Activated CD4-positive, alpha-beta memory T cell treated with anti-CD3 and anti-CD28 coated beads, Interleukin-2, amount 10 ng/mL, durations not matched to agents 7 days and 5 days (primary cell): ENCODE data around the gene CFAP97. TPM values are rescaled to one million over a fixed set of nuclear protein-coding genes. Genes with fewer than 3 reads are reported as not detected.

Experiments
- CTCF ChIA-PET: fragments of 350-600 bp; sonication (Branson Sonifier 250); formaldehyde crosslinking; loops from one replicate; lab custom pipeline; 2021; ENCODE audit warnings: antibody characterized with exemption, inconsistent platforms; lab: Charles Lee
- POLR2A ChIA-PET: fragments of 350-600 bp; sonication (Branson Sonifier 250); formaldehyde crosslinking; loops from one replicate; lab custom pipeline; 2021; ENCODE audit warnings: antibody characterized with exemption; lab: Charles Lee
- DNase-seq: peaks from one replicate; pipeline ENCODE4 v3.0.0-alpha.2; 2020
- H3K27ac Mint-ChIP-seq: one replicate; pipeline ENCODE4 v1.8.0; 2021; ENCODE audit warnings: mild to moderate bottlenecking, mixed read lengths
- H3K27me3 Mint-ChIP-seq: one replicate; pipeline ENCODE4 v1.8.0; 2021; ENCODE audit warnings: mixed read lengths
- H3K36me3 Mint-ChIP-seq: one replicate; pipeline ENCODE4 v1.8.0; 2021; ENCODE audit warnings: low read depth, mixed read lengths
- H3K4me1 Mint-ChIP-seq: one replicate; pipeline ENCODE4 v1.8.0; 2021; ENCODE audit warnings: mixed read lengths
- H3K4me3 Mint-ChIP-seq: one replicate; pipeline ENCODE4 v1.8.0; 2021; ENCODE audit warnings: mild to moderate bottlenecking, mixed read lengths
- H3K9me3 Mint-ChIP-seq: one replicate; pipeline ENCODE4 v1.8.0; 2021; ENCODE audit warnings: mixed read lengths
- total RNA-seq, 2 experiments: library from RNA; stranded (reverse); gene quantifications; one replicate each; pipeline ENCODE4 v1.2.3, GENCODE V29; 2021

The CFAP97 gene
- total RNA-seq, 2 experiments from 2014 or later = 31.9 to 32.1 TPM

DNA sequence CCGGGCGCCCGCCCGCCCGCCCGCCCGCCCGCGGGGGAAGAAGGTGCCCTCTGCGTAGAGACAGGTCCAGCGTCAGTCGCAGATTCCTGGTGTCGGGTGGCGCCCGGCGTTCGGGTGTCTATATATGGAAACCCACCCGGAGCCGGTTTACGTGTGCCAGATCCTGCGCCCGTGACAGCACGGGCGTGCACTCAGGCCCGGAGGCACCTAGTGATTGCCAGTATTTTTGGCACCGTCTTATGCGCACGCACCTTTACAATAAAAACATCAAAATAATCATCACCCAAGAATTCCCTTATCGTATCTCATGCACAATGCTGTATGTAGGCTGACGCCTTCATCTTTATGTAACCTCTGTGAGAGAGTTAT lies 60.2 kb downstream of the CFAP97 start:
- Mint-ChIP-seq H3K36me3 (no peaks in the 10 kb centered on the region), H3K4me3 (peak overlapping the region; percentile 80), H3K27me3 (peaks cover 36% of the 10 kb centered on the region), H3K9me3 (no peaks in the 10 kb centered on the region), H3K27ac (no peak overlapping the region), H3K4me1 (peaks cover 12% of the 10 kb centered on the region)
- ChIA-PET POLR2A (interaction anchor here (0.8 to 1.8 kb wide), 9 partner anchors 9 to 410 kb away, joined by 3 to 5 read pairs (median 4); partner anchors contain the start of genes ACSL1, ANKRD37, CENPU and LRP2BP), CTCF (interaction anchor here (1.0 to 1.9 kb wide), 9 partner anchors 9 to 143 kb away, joined by 3 to 10 read pairs (median 5); no protein-coding TSS in a partner anchor)
- DNase-seq = no peak

DNA sequence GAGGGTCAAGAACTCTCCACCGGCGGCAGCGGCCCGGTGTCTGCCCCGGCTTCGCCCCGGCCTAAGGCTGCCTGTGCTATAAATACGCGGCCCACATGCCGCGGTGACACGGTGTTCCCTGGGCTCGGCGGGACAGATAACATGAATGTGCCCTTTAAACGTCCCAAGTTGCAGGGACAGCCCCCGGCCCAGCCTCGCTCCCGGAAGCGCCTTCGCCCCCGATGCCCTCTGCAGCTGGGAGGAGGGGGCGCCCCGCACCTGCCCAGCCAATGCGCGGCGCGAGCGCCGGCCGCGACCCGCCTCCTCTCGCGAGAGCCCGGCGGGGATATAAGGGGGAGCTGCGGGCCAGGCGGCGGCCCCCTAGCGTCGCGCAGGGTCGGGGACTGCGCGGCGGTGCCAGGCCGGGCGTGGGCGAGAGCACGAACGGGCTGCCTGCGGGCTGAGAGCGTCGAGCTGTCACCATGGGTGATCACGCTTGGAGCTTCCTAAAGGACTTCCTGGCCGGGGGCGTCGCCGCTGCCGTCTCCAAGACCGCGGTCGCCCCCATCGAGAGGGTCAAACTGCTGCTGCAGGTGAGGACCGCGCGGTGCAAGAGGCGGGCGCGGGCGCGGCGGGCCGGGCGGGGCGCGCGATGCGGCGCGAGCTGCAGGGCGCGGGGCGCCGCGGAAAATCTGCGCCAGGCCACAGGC lies 60.7 kb downstream of the CFAP97 start, which contains the start of gene SLC25A4:
Gene SLC25A4, plus strand, starts transcription at position 355 of the 689 bp plus-strand sequence. Its CDS starts 107 bp downstream, at position 462.
- Mint-ChIP-seq H3K9me3 (no peaks in the 10 kb centered on the region), H3K4me3 (peak within 1 kb of the TSS; percentile 80), H3K27ac (no peak within 1 kb of the TSS), H3K4me1 (peaks cover 12% of the 10 kb centered on the region), H3K36me3 (no peaks in the 10 kb centered on the region), H3K27me3 (peaks cover 38% of the 10 kb centered on the region)
- ChIA-PET CTCF (interaction anchor here (0.7 to 1.9 kb wide), 11 partner anchors 9 to 143 kb away, joined by 3 to 10 read pairs (median 4); no protein-coding TSS in a partner anchor), POLR2A (interaction anchor here (0.8 to 1.8 kb wide), 10 partner anchors 9 to 409 kb away, joined by 3 to 5 read pairs (median 4); partner anchors contain the start of genes ACSL1, ANKRD37, CENPU and LRP2BP)
- peak; percentile 78 for DNase-seq

DNA sequence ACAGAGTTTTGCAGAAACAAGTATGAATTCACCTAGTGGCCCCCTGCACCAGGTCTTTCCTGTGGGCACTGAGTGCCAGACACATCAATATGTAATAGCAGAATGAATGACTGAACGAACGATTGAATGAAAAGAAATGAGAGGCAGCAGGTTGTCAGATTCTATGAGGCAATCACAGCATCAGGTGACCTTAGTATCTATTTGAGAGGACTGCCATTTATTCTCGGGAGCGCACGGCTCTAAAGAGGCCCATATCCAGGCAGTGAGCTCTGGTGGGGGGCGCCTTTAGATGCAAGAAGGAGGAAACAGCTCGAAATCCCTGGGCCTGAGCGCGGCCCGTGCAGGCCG lies 61.3 kb downstream of the CFAP97 start:
- no peak for DNase-seq
- Mint-ChIP-seq H3K4me3 (peak overlapping the region; percentile 80), H3K4me1 (peaks cover 12% of the 10 kb centered on the region), H3K36me3 (no peaks in the 10 kb centered on the region), H3K9me3 (no peaks in the 10 kb centered on the region), H3K27ac (no peak overlapping the region), H3K27me3 (peaks cover 40% of the 10 kb centered on the region)
- ChIA-PET CTCF (interaction anchor here (0.7 to 1.9 kb wide), 10 partner anchors 8 to 142 kb away, joined by 3 to 10 read pairs (median 4); no protein-coding TSS in a partner anchor), POLR2A (interaction anchor here (1.2 to 1.8 kb wide), 9 partner anchors 8 to 317 kb away, joined by 3 to 5 read pairs (median 4); partner anchors contain the start of genes ACSL1, ANKRD37, LRP2BP and SNX25)

DNA sequence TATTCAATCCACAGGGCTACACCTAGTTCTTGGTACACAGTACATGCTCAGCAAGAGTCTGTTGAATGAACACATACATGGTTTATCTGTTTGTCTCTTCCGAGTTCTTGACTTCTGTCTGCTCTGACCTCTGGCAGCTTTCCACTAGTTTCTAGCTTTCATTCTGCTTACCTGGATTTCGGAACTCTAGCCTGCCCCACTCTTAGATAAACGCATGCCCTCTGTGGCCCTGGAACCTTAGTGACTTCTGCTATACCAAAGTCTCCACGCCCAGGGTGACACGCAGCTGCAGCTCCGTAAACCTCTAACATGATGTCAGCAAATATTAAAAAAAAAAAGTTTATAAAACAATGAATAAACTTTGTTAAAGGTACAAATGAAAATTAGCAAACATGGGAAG lies 62.0 kb downstream of the CFAP97 start:
- DNase-seq = no peak
- H3K27me3 Mint-ChIP-seq = peaks cover 43% of the 10 kb centered on the region
- peaks cover 12% of the 10 kb centered on the region for H3K4me1 Mint-ChIP-seq
- no peak overlapping the region for H3K27ac Mint-ChIP-seq
- CTCF ChIA-PET = interaction anchor here (1.0 to 1.9 kb wide), 3 partner anchors 9 to 136 kb away, joined by 3 to 7 read pairs (median 3); no protein-coding TSS in a partner anchor
- H3K36me3 Mint-ChIP-seq = no peaks in the 10 kb centered on the region
- no peaks in the 10 kb centered on the region for H3K9me3 Mint-ChIP-seq
- no peak overlapping the region for H3K4me3 Mint-ChIP-seq
- POLR2A ChIA-PET = interaction anchor here (1.8 kb wide), 1 partner anchor 67 kb away, joined by 5 read pairs; no protein-coding TSS in a partner anchor

DNA sequence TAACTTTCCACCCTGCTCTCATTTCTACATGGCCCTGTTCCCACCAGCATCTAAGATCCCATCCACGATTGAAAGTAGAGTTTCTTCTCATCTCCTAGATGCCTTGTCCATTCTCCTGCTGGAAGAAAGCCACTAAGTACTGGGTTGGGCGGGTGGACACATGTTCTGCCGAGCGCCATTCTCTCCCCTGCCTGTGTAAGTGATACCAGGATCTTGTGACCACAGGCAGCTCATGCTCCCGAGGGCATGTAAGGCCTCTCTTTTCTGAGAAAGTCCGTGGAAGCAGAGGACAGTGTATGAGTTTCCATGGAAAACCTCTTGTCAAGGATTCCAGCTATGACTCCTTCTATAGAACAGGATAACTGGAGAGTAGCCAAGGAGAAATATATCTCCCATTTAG lies 64.1 kb downstream of the CFAP97 start:
- H3K27ac Mint-ChIP-seq = no peak overlapping the region
- CTCF ChIA-PET = interaction anchor here (1.0 to 1.5 kb wide), 2 partner anchors 99 to 134 kb away, joined by 3 to 5 read pairs; no protein-coding TSS in a partner anchor
- H3K4me1 Mint-ChIP-seq = peaks cover 12% of the 10 kb centered on the region
- no peak for DNase-seq
- no peaks in the 10 kb centered on the region for H3K9me3 Mint-ChIP-seq
- no peaks in the 10 kb centered on the region for H3K36me3 Mint-ChIP-seq
- H3K4me3 Mint-ChIP-seq = no peak overlapping the region
- H3K27me3 Mint-ChIP-seq = peaks cover 43% of the 10 kb centered on the region
- POLR2A ChIA-PET = no interaction called here

DNA sequence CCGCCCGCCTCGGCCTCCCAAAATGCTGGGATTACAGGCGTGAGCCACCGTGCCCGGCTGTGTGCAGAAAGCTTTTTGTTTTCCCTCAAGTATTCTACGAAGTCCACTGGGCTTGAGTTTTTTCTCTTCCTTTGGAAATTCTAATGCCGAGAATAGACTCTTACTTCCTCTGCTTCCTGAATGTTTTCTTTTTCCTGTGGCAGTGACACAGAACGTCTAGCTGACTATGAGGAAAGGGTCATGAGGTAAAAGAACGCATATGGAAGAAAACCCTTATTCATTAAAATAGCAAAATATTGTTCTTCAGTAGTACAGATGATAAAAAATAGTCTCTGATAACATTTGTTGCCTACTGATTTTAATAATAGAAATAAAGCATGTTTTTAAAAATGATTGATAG lies 65.6 kb downstream of the CFAP97 start:
- POLR2A ChIA-PET = no interaction called here
- H3K9me3 Mint-ChIP-seq = no peaks in the 10 kb centered on the region
- peaks cover 39% of the 10 kb centered on the region for H3K27me3 Mint-ChIP-seq
- CTCF ChIA-PET = no interaction called here
- no peak overlapping the region for H3K4me3 Mint-ChIP-seq
- DNase-seq = no peak
- peaks cover 5% of the 10 kb centered on the region for H3K4me1 Mint-ChIP-seq
- H3K27ac Mint-ChIP-seq = no peak overlapping the region
- no peaks in the 10 kb centered on the region for H3K36me3 Mint-ChIP-seq

DNA sequence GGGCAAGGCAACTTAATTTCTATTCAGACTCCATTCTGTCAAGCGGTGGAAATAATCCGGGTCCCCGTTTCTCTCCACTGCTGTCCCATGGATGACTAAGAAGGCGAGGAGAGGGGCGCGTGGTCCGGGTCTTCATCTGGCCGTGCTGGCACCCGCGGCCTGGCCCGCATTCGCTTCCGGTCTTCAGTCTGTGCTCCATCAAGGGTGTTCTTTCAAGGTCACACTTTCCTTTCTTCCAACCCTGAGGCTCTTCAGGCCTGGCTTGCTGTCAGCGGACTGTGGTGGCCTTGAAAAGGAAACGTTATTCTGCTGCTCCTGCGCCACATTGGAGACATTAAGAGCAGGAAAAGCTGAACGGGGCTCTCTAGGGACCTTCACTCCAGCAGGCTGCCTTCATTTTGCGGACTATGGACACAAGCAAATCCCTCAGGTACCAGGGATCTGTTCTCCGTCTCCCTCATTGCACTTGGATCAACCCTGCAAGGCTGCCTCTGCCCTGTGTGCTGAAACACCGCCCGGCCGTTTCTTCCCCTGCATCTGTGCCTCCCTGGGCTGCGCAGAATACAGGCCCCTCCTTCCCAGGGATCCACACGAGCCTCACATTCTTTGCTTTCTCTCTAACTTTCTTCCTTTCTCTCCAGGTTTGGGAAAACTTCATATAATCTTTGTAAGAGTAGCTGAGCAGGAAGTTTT lies 66.4 kb downstream of the CFAP97 start:
- CTCF ChIA-PET = interaction anchor here (1.8 to 3.8 kb wide), 2 partner anchors 98 to 129 kb away, joined by 4 to 45 read pairs; no protein-coding TSS in a partner anchor
- DNase-seq = no peak
- POLR2A ChIA-PET = no interaction called here
- Mint-ChIP-seq H3K9me3 (no peaks in the 10 kb centered on the region), H3K27me3 (peaks cover 36% of the 10 kb centered on the region), H3K4me3 (no peak overlapping the region), H3K27ac (no peak overlapping the region), H3K36me3 (no peaks in the 10 kb centered on the region), H3K4me1 (peaks cover 2% of the 10 kb centered on the region)

DNA sequence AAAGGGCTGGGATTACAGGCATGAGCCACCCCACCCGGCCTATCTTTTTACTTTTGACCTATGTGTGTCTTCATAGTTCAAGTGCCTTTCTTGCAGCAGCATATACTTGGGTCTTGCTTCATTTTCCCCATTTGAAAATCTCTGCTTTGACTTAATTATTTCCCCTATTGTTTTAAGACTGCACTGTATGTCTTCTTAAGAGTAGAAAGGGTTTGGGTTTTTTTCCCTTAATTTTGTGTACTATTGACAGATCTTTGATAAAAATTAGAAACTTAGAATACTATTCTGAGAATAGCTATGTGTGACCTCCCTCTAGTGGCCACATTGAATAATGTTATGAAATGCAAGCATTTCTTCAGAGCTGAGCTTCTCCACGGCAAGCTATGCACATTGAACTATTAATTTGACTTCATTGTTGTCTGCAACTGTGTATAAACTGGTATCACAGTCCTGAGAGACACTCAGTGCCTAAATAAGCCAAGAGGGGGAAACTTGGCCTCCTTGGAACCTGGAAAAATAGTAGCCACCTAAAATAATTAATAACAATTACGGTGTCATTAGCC lies 69.4 kb downstream of the CFAP97 start:
- POLR2A ChIA-PET = interaction anchor here (1.1 kb wide), 1 partner anchor 9 kb away, joined by 5 read pairs; the partner anchor contains the start of gene SLC25A4
- H3K27me3 Mint-ChIP-seq = peaks cover 29% of the 10 kb centered on the region

DNA sequence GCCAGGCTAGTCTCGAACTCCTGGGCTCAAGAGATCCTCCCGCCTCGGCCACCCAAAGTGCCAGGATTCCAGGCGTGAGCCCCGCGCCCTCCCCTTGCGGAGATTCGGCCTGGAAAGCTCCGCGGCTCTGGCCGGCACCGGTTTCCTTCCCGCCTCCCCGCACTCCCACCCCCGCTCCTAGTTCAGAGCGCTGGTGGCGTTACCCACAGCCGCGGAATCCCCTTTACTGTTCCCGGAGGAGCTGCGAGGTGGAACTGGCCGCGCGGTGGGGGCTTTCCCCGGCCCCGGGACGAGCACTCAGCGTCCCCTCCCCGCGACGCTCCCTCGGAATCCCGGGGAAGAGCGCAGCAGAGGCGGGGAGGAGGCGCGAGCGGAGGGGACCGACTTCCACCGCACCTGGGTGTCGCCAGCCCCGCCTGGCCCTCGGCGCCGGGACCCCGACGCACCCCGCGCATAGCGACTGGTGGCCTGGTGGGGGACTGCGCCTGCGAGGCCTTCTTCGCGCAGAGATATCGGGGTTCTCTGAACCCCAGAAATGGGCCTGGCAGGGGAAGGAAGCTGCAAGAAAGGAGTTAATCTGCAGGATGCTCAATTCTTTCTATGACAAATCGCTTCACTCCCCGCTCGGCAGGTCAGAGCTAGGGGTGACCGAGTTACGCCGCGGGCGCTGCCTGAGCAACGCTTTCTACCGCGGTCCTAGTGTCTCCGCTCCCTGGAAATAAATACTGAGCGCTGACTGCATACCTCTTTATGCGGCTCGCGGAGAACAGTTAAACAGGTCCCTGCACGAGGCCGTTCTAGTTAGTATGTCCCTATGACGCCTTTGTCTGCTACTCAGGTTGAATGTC lies 75.3 kb downstream of the CFAP97 start:
- POLR2A ChIA-PET = interaction anchor here (0.9 kb wide), 1 partner anchor 14 kb away, joined by 3 read pairs; the partner anchor contains the start of gene SLC25A4
- CTCF ChIA-PET = interaction anchor here (1.1 to 1.5 kb wide), 3 partner anchors 14 to 89 kb away, joined by 3 to 7 read pairs (median 3); partner anchors contain the start of gene SLC25A4
- Mint-ChIP-seq H3K4me1 (peaks cover 9% of the 10 kb centered on the region), H3K36me3 (no peaks in the 10 kb centered on the region), H3K27me3 (peaks cover 50% of the 10 kb centered on the region), H3K27ac (no peak overlapping the region), H3K9me3 (no peaks in the 10 kb centered on the region), H3K4me3 (peak overlapping the region; percentile 48)
- DNase-seq = no peak

More for the DNA sequence above, 69.4 kb downstream of the CFAP97 start:
- CTCF ChIA-PET = interaction anchor here (0.7 to 3.8 kb wide), 23 partner anchors 9 to 485 kb away, joined by 3 to 45 read pairs (median 4); partner anchors contain the start of genes CASP3, PRIMPOL and SLC25A4
- Mint-ChIP-seq H3K4me3 (no peak overlapping the region), H3K36me3 (no peaks in the 10 kb centered on the region), H3K27ac (no peak overlapping the region), H3K4me1 (no peaks in the 10 kb centered on the region), H3K9me3 (no peaks in the 10 kb centered on the region)
- no peak for DNase-seq

DNA sequence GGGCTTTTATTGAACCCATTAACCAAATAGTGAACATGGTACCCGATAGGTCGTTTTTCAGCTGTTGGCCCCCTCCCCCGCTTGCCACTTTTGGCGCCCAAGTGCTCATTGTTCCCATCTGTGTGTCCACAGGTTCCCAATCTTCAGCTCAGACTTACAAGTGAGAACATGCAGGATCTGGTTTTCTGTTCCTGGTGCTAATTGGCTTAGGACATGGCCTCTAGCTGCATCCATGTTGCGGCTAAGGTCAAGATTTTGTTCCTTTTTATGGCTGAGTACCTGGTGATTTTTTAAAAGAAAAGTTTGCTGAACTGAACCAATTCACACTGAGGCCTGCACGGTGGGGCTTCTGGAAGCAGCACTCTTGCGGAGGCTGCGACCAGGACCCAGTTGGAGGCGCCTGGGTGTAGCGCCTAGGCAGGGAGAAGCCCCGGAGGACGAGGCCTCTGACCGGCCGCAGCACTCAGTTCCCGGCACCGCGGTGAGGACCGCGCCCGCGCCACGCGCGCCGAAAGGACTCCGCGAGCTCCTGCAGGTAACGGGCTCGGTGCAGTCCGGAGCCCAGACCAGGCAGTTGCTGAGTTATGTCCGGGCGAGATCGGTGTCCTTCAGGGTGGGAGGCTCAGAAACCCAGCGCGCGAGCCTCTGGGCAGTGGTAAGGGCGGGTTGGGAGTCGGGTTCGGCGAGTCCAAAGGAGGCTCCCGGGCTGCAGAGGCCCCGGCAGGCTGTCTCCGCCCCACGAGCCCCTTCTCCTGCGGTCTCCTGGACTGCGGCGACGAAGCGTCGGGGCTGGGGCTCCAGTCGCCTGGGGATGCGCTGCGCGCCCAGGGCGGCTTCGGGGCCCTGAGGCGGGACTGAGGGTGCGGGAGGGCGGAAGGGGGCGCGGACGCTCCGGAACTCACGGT lies 76.5 kb downstream of the CFAP97 start:
- Mint-ChIP-seq H3K36me3 (no peaks in the 10 kb centered on the region), H3K4me3 (peak overlapping the region; percentile 30), H3K27ac (no peak overlapping the region), H3K9me3 (no peaks in the 10 kb centered on the region), H3K4me1 (peaks cover 13% of the 10 kb centered on the region), H3K27me3 (peaks cover 62% of the 10 kb centered on the region)
- ChIA-PET POLR2A (interaction anchor here (0.9 kb wide), 1 partner anchor 16 kb away, joined by 3 read pairs; the partner anchor contains the start of gene SLC25A4), CTCF (no interaction called here)
- no peak for DNase-seq

DNA sequence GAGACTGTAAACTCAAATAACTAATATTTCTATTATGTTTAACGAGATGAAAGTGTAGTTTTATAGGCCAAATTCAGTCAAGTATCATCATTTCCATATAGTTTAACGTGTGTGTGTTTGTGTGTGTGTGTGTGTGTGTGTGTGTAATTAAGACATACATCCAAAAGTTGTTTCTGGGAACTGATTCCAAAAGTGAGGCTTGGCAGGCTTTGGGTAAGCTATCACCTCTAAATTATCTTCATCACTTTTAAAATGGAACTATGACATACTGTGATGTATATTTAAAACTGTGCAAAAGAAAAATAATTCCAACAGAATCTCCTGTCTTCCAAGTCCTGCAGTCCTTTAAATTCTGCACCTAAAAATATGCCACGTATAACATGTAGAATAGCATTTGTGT lies 79.8 kb downstream of the CFAP97 start:
- POLR2A ChIA-PET = no interaction called here
- no peak overlapping the region for H3K4me3 Mint-ChIP-seq
- H3K27ac Mint-ChIP-seq = no peak overlapping the region
- H3K36me3 Mint-ChIP-seq = no peaks in the 10 kb centered on the region
- peaks cover 11% of the 10 kb centered on the region for H3K4me1 Mint-ChIP-seq
- CTCF ChIA-PET = interaction anchor here (0.7 to 2.2 kb wide), 3 partner anchors 10 to 60 kb away, joined by 3 to 11 read pairs (median 3); no protein-coding TSS in a partner anchor
- H3K9me3 Mint-ChIP-seq = no peaks in the 10 kb centered on the region
- peaks cover 57% of the 10 kb centered on the region for H3K27me3 Mint-ChIP-seq
- DNase-seq = no peak
